Stimulated activated CD4-positive, alpha-beta T cell treated with anti-CD3 and anti-CD28 coated beads, Interleukin-1b, Interleukin-23, amount 100 ng/mL, for 1 hour (primary cell): Measurements from ENCODE around the gene LGALS9.
"Not testable (repeated sequence)": the region's sequence is repeated elsewhere in the genome, so short reads cannot be mapped to it uniquely, and the experiment has no call there.

ENCODE experiments used
- DNase-seq, 2 donors: peaks; one replicate each; pipeline ENCODE4 v3.0.0-alpha.2; 2020; ENCODE audit warnings: low read depth in 2 of 2

The LGALS9 gene

DNA sequence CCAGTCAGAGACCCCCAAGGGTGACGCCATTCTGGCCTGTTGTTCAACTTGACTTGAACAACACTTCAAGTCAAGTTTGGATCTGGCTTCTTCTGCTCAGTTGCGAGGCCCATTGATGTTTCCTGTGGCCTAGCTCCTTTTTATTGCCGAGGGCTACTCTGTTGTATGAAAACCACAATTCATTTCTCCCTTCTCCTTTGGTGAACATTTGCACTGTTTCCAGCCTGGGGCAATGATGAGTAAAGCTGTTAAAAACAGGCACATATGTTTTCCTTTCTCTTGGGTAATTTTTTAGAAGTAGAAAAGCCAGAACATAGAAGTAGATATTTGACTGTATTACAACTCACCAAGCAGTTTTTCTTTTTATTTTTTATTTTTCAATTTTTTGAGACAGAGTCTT, 1.7 kb upstream of the LGALS9 start:
- not testable (repeated sequence) for DNase-seq

DNA sequence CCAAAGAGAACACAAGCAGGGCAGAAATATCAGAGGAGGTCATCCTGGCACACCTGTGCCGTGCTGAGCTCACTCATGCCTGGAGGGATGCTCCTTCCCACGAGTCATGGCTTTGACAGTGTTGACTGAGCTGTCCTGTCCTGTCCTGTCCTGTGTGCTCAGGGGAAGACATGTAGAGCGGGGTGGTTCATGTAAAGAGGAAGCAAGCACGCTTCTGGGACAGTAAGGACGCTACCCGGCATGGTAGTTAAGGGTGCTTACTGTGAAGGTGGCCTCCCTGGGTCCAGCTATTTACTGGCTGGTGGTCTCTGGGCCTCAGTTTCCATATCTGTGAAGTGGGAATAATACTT, 398 bp downstream of the LGALS9 start:
- DNase-seq: no peak

GRCh38 chr17:27631897-27632725, 1.1 kb downstream of the LGALS9 start:
- no peak for DNase-seq

- DNase-seq: not testable (repeated sequence)
Observed at GRCh38 chr17:27632766-27633165, 1.8 kb downstream of the LGALS9 start.

- no peak for DNase-seq
Observed at GRCh38 chr17:27633312-27634025, 2.5 kb downstream of the LGALS9 start.

- DNase-seq: no peak
Observed at GRCh38 chr17:27634026-27634335, 3.0 kb downstream of the LGALS9 start.

DNA sequence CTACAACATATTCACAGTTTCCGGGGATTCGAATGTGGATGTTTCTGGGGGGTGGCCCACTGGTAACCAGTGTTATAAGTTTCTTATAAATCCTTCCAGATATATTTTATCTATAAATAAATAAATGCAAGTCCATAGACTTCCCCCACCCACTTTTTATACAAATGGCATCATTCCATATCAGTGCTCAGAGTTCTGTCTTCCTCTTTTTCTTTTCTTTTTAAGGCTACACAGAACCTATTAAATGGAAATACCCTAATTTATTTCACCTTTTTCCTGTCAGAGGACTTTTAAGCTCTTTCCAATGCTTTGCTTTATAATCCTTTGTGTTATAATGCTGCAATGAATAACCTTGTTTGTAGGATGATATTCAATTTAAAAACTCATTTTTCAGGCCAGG, 3.8 kb downstream of the LGALS9 start:
- DNase-seq: no peak

GRCh38 chr17:27635275-27635823, 4.4 kb downstream of the LGALS9 start:
- no peak for DNase-seq

GRCh38 chr17:27636005-27636520, 5.1 kb downstream of the LGALS9 start:
- not testable (repeated sequence) for DNase-seq

DNA sequence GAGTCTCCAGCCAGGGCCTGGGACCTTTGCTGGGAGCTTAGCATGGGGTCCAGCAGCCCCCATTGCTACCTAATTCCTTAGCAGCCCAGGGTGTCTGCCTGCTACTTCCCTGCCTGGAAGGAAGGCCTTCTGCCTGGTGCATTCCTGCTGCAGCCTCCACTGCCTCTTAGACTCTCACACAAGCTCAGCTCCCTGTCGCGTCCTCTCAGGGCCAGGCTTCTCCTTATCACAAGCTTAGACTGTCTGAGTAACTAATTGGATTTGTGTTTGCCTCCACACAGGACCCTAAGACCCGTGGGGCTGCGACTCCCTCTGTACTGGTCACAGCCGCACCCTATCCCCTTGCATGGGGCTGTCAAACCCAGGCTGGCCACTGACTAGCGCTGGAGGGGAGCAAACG, 6.8 kb downstream of the LGALS9 start:
- not testable (repeated sequence) for DNase-seq

GRCh38 chr17:27638415-27638914, 7.5 kb downstream of the LGALS9 start:
- DNase-seq: not testable (repeated sequence)

DNA sequence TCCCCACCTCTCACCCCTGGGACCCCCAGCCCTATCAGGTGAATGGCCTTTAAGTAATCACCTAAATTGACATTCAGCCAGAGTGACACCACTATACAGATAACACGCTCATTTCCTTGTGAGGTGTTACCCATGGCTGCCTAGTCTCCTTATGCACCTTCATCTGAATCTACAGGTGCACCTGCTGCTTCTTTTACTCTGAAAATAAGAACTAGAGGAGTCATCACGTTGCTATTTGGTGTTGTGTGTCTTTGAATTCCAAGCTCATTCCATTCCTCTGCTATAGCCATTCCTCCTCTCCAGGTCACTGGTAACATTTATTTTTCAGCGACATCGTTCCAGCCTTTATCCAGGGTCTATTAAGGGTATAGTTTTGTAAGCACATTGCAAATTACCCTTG, 9.8 kb downstream of the LGALS9 start:
- no peak for DNase-seq

- DNase-seq: no peak
Observed at GRCh38 chr17:27644586-27644985, 13.6 kb downstream of the LGALS9 start.

- not testable (repeated sequence) for DNase-seq
Observed at GRCh38 chr17:27645621-27646020, 14.6 kb downstream of the LGALS9 start.

- DNase-seq: no peak
Observed at GRCh38 chr17:27646232-27646631, 15.2 kb downstream of the LGALS9 start.

DNA sequence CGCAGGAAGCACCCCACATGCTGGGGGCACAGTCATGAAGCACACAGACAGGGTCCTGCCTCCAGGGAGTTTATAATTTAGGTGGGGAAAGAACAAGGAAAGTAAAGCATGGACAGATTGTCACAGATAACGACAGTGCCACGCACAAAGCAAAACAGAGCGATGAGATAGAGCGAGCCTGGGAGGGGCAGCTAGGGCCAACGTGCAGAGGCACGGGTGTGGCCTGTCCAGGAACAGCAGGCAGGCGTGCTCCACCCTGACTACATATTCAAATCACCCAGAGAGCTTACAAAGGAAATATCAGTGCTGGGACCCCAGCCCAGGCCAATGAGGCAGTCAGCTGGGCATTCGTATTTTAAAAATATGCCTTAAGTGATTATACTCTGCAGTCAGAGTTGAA, 16.8 kb downstream of the LGALS9 start:
- no peak for DNase-seq

DNA sequence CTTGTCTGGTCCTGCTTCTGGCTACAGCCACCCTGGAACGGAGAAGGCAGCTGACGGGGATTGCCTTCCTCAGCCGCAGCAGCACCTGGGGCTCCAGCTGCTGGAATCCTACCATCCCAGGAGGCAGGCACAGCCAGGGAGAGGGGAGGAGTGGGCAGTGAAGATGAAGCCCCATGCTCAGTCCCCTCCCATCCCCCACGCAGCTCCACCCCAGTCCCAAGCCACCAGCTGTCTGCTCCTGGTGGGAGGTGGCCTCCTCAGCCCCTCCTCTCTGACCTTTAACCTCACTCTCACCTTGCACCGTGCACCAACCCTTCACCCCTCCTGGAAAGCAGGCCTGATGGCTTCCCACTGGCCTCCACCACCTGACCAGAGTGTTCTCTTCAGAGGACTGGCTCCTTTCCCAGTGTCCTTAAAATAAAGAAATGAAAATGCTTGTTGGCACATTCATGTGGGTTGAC, 18.2 kb downstream of the LGALS9 start:
- not testable (repeated sequence) for DNase-seq

- no peak for DNase-seq
Observed at GRCh38 chr17:27649929-27650328, 18.9 kb downstream of the LGALS9 start.

DNA sequence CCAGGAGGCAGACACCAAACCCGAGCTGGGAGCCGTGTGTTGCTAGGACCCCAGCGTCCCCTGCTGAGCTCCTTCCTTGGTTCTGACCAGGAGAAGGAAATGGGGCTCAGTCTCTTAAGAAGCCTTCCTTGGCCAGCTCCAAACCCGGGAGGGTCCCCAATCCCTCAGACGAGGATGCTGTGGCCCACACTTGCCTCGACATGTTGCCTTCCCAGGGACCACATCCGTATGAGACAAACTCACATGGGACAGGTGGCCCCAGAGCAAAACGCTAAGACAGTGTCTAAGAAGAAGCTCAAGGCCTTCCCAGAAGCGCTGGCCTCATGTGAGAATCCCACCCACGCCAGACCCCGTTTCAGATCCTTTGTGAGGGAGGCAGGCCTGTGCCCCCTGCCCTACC, 19.8 kb downstream of the LGALS9 start:
- DNase-seq: no peak

GRCh38 chr17:27651411-27652345, 20.7 kb downstream of the LGALS9 start:
- peak; percentile 18 to 51 for DNase-seq

DNA sequence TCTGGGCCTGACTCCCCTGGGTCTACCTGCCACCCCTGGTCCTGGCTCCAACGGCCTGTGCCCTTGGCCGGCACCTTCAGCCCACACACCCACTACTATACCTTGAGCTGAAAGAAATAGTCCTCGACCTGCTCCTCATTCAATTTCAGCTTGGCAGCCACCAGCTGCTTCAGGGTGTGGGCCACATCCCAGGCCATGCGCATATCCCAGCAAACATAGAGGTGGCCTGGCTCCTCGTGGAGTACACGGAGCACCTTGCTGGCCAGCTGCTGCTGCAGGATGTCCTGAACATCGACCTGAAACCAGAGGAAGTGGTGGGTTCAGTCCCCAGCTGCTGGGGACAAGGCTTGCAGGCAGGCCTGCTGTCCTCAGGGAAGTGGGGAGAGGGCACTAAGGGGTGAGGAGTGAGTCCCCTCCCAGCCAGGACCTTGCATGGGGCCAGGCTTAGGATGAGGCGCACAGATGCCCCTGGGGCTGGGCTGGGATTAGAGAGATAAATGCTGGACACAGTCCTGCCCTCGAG, 22.5 kb downstream of the LGALS9 start:
- not testable (repeated sequence) for DNase-seq
